GM18520 (cell line): ENCODE results near the gene MYOG.

Experiments
- ATAC-seq: cut with Tn5 transposase; IDR thresholded peaks from one replicate; pipeline ENCODE4 v1.9.1; 2021; ENCODE audit not compliant: unreplicated experiment

MYOG gene

GRCh38 chr1:203085528-203086406 is at the start of gene MYOG:
MYOG (minus strand) TSS chr1:203086012; CDS start chr1:203085961, 51 bp downstream.
- no peak for ATAC-seq

DNA sequence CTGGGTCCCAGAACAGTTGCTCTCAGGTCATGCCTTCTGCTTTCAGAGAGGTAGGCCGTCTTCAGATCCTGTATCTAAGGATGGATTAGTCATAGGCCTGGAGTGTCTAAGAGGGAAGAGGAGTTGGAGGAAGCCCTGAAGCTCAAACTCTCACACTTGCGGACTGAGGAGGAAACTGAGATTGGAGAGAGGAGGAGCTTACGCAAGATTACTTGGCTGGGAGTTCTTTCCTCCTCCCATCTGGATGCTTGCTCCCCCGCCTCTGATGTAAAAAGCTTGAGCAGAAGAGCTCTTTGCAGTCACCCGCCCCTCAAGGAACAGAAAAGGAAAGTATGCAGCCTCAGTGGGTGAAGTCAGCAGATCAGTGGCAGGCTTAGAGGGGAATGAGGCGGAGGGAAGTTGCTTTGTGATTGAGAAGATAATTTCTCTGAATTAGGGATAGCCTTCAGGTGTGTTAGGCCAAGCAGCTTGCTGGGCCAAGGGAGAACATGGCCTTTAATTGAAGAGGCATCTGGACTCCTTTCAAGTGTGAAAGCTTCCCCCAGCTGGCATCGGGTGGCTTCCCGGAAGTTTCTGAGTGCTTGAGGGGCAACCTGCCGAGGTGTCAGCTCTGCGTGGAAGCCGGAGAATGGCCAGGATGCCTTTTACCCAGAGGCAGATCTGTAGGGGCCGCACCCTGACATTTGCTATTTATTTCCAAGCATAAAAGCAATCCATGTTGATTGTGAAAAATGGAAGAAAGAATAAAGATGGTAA is 48.3 kb upstream of the MYOG start:
- ATAC-seq: no peak

DNA sequence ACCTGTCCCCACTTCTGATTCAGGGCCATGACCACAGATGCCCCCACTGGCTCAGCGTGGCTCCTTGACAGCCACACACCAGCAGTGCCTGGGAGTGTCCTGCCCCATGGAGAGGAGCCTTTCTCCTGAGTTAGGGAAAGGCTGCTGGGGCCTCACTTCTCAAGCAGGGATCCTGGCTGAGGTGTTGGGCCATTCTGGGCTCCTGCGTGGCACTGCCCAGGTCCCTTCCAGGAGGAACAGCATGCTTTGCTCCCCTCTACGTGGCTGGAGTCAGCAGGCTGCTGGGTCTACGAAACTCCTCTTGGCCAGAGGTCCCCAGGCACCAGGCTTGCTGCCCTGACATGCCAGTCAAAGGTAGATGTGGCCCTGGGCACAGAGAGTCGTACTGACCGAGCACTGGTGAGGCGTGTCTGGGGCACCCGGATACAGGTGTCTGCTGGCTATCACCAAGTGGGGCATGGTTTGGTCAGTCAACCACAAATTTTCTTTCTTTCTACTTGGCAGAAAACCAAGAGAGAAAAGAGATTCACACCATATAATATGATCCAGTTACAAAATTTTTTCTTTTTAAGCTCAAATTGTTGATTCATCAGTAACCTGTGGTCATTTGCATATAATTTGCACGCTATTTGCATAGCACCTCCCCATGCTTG is 45.9 kb upstream of the MYOG start:
- ATAC-seq: no peak

DNA sequence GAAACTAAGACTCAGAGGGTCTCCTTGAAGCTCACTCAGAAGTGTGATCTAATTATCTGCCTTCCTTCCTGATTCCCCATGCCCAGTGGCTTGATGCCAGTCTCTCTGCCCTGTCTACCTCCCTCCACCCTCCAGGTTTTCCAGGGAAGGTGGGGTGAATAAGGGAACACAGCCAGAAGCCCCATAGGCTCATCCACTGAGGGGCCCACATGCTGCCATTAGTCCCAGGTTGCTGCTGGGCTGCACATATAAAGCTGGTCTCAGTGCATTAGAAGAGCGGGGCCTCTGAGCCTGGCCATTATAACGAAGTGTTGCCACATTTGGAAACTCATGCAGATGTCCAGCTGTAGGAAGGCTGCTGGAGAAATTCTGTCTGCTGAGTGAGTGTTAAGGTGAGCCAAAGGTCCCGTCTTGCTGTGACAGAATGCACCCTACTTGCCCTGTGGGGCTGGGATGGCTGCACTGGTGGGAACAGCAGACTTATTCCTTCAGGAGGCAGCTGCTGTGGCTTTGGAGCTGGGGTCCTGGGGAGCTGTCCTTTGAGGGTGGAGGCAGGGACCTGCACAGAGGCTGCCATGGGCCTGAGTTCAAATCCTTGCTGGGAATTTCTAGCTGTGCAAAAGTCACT is 44.7 kb upstream of the MYOG start:
- no peak for ATAC-seq

GRCh38 chr1:203129501-203130231 is 43.9 kb upstream of the MYOG start:
- no peak for ATAC-seq

DNA sequence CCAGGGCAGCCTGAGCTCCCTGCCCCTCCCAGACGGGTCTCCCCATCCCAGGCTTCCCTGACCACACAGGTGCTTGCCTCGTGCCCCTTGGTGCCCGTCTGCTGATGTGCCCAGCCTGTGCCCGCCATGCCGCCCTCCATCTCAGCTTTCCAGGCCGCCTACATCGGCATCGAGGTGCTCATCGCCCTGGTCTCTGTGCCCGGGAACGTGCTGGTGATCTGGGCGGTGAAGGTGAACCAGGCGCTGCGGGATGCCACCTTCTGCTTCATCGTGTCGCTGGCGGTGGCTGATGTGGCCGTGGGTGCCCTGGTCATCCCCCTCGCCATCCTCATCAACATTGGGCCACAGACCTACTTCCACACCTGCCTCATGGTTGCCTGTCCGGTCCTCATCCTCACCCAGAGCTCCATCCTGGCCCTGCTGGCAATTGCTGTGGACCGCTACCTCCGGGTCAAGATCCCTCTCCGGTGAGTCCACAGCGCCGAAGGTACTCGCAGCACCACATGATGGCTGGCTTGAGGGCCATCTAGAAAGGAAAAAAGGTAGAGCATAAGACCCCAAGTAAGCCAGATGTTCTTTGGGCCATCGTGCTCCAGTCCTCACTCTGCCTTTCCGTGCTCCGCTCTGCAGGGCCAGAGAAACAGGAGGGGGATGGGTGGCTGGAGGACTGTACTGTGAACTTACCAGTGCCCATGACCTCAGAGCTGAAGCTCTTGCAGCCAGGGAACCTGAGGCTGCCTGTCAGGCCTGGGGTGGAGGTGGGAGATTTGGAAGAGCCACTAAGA is 43.1 kb upstream of the MYOG start:
- no peak for ATAC-seq

GRCh38 chr1:203128431-203128715 is 42.6 kb upstream of the MYOG start:
- no peak for ATAC-seq

DNA sequence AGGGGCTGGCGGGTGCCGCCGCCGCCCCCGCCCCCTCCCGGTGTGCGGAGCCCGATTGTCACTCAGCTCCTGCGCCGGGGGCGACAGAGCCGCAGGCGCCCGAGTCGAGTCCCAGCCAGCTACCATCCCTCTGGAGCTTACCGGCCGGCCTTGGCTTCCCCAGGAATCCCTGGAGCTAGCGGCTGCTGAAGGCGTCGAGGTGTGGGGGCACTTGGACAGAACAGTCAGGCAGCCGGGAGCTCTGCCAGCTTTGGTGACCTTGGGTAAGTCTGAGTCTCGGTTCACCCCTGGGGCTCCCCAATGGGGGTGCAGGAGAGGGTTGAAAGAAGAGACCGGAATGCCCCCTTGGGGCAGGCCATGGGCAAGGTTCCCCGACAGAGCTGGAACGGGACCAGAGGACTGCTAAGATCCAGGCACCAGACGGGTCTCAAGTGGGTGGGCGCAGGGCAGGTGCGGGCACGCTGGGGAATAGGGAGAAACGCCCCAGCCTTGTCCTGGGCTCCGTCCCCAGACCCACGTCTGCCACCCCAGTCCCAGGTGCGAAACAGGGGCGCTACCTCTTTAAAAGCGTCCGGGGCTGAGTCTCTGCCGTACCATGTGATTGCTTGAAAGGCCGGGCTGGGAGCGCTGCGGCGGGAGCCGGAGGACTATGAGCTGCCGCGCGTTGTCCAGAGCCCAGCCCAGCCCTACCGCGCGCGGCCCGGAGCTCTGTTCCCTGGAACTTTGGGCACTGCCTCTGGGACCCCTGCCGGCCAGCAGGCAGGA is 42.0 kb upstream of the MYOG start, which contains the start of gene ADORA1:
TSS of gene ADORA1 (plus strand) at position 61 of the 765 bp plus-strand sequence. CDS start 1,116 bp downstream, outside the sequence.
- no peak for ATAC-seq

- no peak for ATAC-seq
These were observed 41.3 kb upstream of the MYOG start for GRCh38 chr1:203126866-203127665.

DNA sequence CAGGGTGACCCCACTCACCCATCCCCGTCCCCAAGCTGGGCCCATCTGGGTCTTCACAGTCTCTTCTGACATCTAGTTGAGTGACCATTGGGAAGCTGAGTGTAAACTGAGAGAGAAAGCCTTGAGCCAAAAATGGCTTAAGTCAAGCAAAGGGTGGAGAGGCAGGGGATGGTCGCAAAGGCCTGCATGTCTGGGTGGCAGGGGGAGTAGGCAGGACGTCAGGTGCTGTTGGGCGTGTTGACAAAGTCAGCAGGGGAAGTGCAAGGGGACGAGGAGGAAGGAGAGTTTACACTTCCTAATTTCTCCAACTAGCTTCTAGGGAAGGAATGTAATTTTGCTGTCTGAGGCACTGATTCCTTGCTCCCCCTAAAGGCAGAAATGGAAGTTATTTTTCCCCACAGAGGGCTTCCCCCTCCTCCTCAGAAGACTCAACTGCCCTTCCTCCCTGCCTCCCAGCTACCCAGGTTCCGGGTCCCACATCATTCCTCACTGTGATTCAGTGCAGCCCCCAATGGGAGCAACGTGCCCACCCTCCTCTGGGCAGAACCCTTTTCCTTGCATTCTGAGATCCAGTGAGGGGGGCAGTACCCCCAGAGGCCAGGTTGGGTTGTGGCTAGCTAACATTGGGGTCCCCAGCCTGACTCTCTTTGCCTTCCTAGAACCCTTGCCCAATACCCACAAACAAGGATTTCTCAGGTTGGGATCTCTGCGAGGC is 40.5 kb upstream of the MYOG start:
- no peak for ATAC-seq

GRCh38 chr1:203124546-203125317 is 38.9 kb upstream of the MYOG start:
- no peak for ATAC-seq

- no peak for ATAC-seq
These were observed 38.2 kb upstream of the MYOG start for GRCh38 chr1:203124011-203124410.

- ATAC-seq: no peak
These were observed 36.3 kb upstream of the MYOG start for GRCh38 chr1:203122159-203122558.

DNA sequence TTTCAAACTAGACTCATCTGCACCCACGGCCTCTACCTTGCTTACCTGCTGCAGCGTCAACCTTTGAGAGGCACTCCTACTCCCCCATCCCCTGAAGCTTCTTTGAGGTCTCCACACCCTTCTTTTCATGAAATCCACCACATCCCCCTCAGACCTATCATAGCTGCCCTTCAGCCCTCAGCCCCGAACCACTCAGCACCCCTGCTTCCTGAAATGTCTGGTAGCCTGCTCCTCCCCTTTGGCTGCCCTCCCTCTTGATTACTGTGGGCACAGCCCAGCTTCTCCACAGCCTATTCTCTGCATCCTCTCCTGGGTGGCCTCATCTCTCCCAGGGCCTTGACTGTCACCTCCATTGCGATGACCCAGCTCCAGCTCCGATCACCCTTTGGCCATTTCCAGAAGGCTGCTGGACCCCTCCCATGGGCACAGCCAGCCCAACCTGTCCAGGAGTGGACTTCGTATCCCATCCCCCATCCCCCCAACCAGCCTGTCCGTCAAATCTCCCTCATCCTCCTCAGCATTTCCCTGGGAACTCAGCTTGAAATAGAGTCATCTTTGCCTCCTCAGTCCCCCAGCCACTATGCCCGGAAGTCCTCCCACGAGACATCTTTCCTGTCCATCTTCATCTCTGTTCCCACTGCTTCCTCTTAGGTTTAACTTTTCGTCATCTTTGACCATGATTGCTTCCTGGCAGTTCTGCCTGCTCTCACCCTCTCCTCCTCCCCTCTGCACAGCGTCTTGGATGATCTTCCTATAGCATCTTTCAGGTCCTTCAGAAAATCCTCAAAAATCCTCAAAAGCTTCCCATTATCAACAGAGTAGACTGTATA is 35.6 kb upstream of the MYOG start:
- no peak for ATAC-seq

GRCh38 chr1:203120325-203121153 is 34.7 kb upstream of the MYOG start:
- ATAC-seq: no peak
